Endothelial cell of umbilical vein (primary cell): Measurements from ENCODE around the gene FCF1. TPM values are rescaled to one million over a fixed set of nuclear protein-coding genes. Genes with fewer than 3 reads are reported as not detected.

Source experiments
- BruUV-seq: library from RNA; stranded (reverse); fragments of 400-500 nt; replicated peaks from 2 replicates; lab custom pipeline; 2021; lab: Mats Ljungman, UMichigan
- CTCF ChIA-PET: fragments of 300-600, 350-600 bp; sonication (Branson Sonifier 250); formaldehyde crosslinking; loops from one replicate; lab custom pipeline; 2021; ENCODE audit warnings: antibody characterized with exemption, inconsistent platforms; lab: Charles Lee
- POLR2A ChIA-PET: fragments of 300-600, 350-600 bp; sonication (Branson Sonifier 250); formaldehyde crosslinking; loops from one replicate; lab custom pipeline; 2021; ENCODE audit warnings: antibody characterized with exemption, inconsistent platforms; lab: Charles Lee
- DNase-seq: peaks from one replicate; pipeline ENCODE4 v3.0.0-alpha.2; 2011; ENCODE audit warnings: low read depth, low spot score
- FAIRE-seq: peaks from 2 replicates; lab custom pipeline; 2011; peaks lifted over from hg19 to GRCh38; lab: Jason Lieb, UNC
- H2AFZ ChIP-seq: 2 replicates; pipeline ENCODE4 v1.6.0; 2012; ENCODE audit warnings: low read depth, low read length, control low read depth, inconsistent platforms
- H3K27ac ChIP-seq: 2 replicates; pipeline ENCODE4 v1.5.1; 2011; ENCODE audit warnings: low read depth, mild to moderate bottlenecking, control low read depth, low read length, moderate library complexity; ENCODE audit not compliant: insufficient read depth
- H3K27me3 ChIP-seq, 2 experiments: 2 replicates each; pipeline versions ENCODE4 v1.6.0 to v1.6.1; 2011; ENCODE audit warnings: low read length in 2 of 2, mixed read lengths in 1 of 2; ENCODE audit not compliant: control insufficient read depth in 2 of 2, insufficient read depth in 2 of 2
- H3K36me3 ChIP-seq, 2 experiments: 2 replicates in 1 of 2; 3 replicates in 1 of 2; pipeline ENCODE4 v1.5.1; 2011; ENCODE audit warnings: low read length in 2 of 2, mild to moderate bottlenecking in 1 of 2, moderate library complexity in 1 of 2; ENCODE audit not compliant: control insufficient read depth in 2 of 2, insufficient read depth in 2 of 2; ENCODE audit errors: extremely low read depth in 1 of 2
- H3K4me1 ChIP-seq: 3 replicates; pipeline ENCODE4 v1.5.1; 2011; ENCODE audit warnings: mild to moderate bottlenecking, low read length; ENCODE audit not compliant: control insufficient read depth, insufficient read depth; ENCODE audit errors: extremely low read depth
- H3K4me2 ChIP-seq: 2 replicates; pipeline ENCODE4 v1.6.1; 2011; ENCODE audit warnings: low read length, control low read depth, mixed read lengths; ENCODE audit not compliant: insufficient read depth
- H3K4me3 ChIP-seq, 3 experiments: fragments of 200-600 bp in 1 of 3; sonication (generic), shearing (Covaris generic) in 1 of 3; replicated peaks in 1 of 3; 2 replicates each; pipeline ENCODE4 v1.5.1; 2011 to 2016; ENCODE audit warnings: control low read depth in 3 of 3, low read length in 3 of 3, mild to moderate bottlenecking in 2 of 3, inconsistent platforms in 1 of 3, low read depth in 1 of 3, moderate library complexity in 1 of 3; ENCODE audit not compliant: insufficient read depth in 1 of 3
- H3K79me2 ChIP-seq: 2 replicates; pipeline ENCODE4 v1.6.0; 2012; ENCODE audit warnings: low read length, inconsistent platforms; ENCODE audit not compliant: control insufficient read depth, insufficient read depth
- H3K9ac ChIP-seq: replicated peaks from 2 replicates; pipeline ENCODE3; 2011; ENCODE audit warnings: low read length, control low read depth; ENCODE audit not compliant: insufficient read depth; ENCODE audit errors: extremely low read depth
- H3K9me1 ChIP-seq: replicated peaks from 3 replicates; pipeline ENCODE4 v1.6.0; 2011; ENCODE audit warnings: mild to moderate bottlenecking, low read length; ENCODE audit not compliant: control insufficient read depth, insufficient read depth; ENCODE audit errors: extremely low read depth
- H3K9me3 ChIP-seq: replicated peaks from 2 replicates; pipeline ENCODE4 v1.5.1; 2012; ENCODE audit warnings: low read length, inconsistent platforms; ENCODE audit not compliant: control insufficient read depth, insufficient read depth
- H4K20me1 ChIP-seq: replicated peaks from 2 replicates; pipeline ENCODE3; 2011; ENCODE audit warnings: mild to moderate bottlenecking, low read length; ENCODE audit not compliant: control insufficient read depth, insufficient read depth; ENCODE audit errors: extremely low read depth
- EZH2 ChIP-seq: IDR thresholded peaks from 2 replicates; pipeline ENCODE4 v1.6.1; 2012; ENCODE audit warnings: borderline replicate concordance, low read depth, mild to moderate bottlenecking, moderate library complexity, low read length, inconsistent platforms; ENCODE audit not compliant: severe bottlenecking
- FOS ChIP-seq: IDR thresholded peaks from 2 replicates; pipeline ENCODE4 v1.6.1; 2011; ENCODE audit warnings: mild to moderate bottlenecking, low read length, moderate library complexity, borderline replicate concordance; ENCODE audit not compliant: insufficient read depth
- GATA2 ChIP-seq: IDR thresholded peaks from 2 replicates; pipeline ENCODE4 v1.7.0; 2011; ENCODE audit warnings: low read depth, mild to moderate bottlenecking, moderate library complexity, mixed read lengths, low read length; ENCODE audit not compliant: insufficient read length, insufficient read depth
- JUN ChIP-seq: IDR thresholded peaks from 2 replicates; pipeline ENCODE4 v1.6.1; 2011; ENCODE audit warnings: borderline replicate concordance, low read depth; ENCODE audit not compliant: insufficient read length, insufficient read depth
- MAX ChIP-seq: IDR thresholded peaks from 2 replicates; pipeline ENCODE4 v1.6.1; 2011; ENCODE audit not compliant: insufficient read depth, insufficient read length
- MYC ChIP-seq: IDR thresholded peaks from one replicate; pipeline ENCODE4 v1.6.1; 2011; ENCODE audit warnings: mild to moderate bottlenecking, low read depth, low read length
- POLR2A ChIP-seq: IDR thresholded peaks from 2 replicates; pipeline ENCODE4 v1.6.1; 2012; ENCODE audit warnings: low read depth, mild to moderate bottlenecking, control low read depth, low read length
- POLR2AphosphoS5 ChIP-seq: IDR thresholded peaks from 2 replicates; pipeline ENCODE4 v1.6.1; 2012; ENCODE audit warnings: low read depth, mild to moderate bottlenecking, control low read depth, low read length, moderate library complexity; ENCODE audit not compliant: insufficient read depth
- dilution Hi-C: fragments of 300-500 bp; cut with MboI; formaldehyde crosslinking; loops from one replicate; pipeline ENCODE4 v1.15.0; 2019; ENCODE audit warnings: low sequenced_read_pairs; ENCODE audit not compliant: extremely low pct_ligation_motif_present
- intact Hi-C: fragments of 100-400 bp; cut with micrococcal nuclease; formaldehyde crosslinking; loops from one replicate; pipeline ENCODE4 v1.10.0; 2022
- polyA plus RNA-seq, 4 experiments: library from polyadenylated mRNA; depleted of rRNA in 3 of 4; stranded (reverse) in 3 of 4; unstranded in 1 of 4; fragments of >200 nt; gene quantifications; 2 replicates each; pipeline versions ENCODE4 v1.2.1 to v1.2.3, GENCODE V29; 2011 to 2012; ENCODE audit warnings: missing spikeins in 1 of 4
- total RNA-seq: library from RNA; stranded (reverse); gene quantifications from 2 replicates; pipeline ENCODE4 v1.2.3, GENCODE V29; 2021
- TF ChIP-seq, protein P1 (sequence below), 2 donors: IDR thresholded peaks; 1 replicate in 1 of 2; 2 replicates in 1 of 2; pipeline ENCODE4 v1.5.1; 2011; ENCODE audit warnings: low read length in 2 of 2, mild to moderate bottlenecking in 2 of 2, moderate library complexity in 2 of 2, control low read depth in 1 of 2, inconsistent platforms in 1 of 2, low read depth in 1 of 2; ENCODE audit not compliant: insufficient read depth in 1 of 2; ENCODE audit errors: extremely low read depth in 1 of 2

The FCF1 gene
- total and polyA plus RNA-seq, 2 donors (not counting 3 experiments of a cell fraction or from before 2014, with no cell fraction given), result 26.2 to 58.2 TPM

- no TSS peak for BruUV-seq
- Histone ChIP-seq H3K27ac (no peak overlapping the region), H3K79me2 (peaks cover 75% of the 10 kb centered on the region), H3K4me1 (peaks cover 15% of the 10 kb centered on the region), H3K27me3 (no peaks in the 10 kb centered on the region), H3K36me3 (peaks cover 0 to 2% of the 10 kb centered on the region in 2 experiments), H3K9me3 (no peaks in the 10 kb centered on the region), H3K9ac (no peak overlapping the region), H3K4me2 (no peak overlapping the region), H3K9me1 (no peaks in the 10 kb centered on the region), H4K20me1 (peaks cover 4% of the 10 kb centered on the region), H3K4me3 (no peak overlapping the region), H2AFZ (no peak overlapping the region)
- dilution Hi-C loops (no loop called here), intact Hi-C loops (loop anchor here (5.0 kb wide), 1 partner anchor 82 kb away; no protein-coding TSS in a partner anchor)
- ChIA-PET POLR2A (no interaction called here), CTCF (interaction anchor here (0.9 to 2.7 kb wide), 4 partner anchors 94 to 102 kb away, joined by 3 to 10 read pairs (median 4); partner anchors contain the start of gene LTBP2)
- DNase-seq, result no peak
- no peak for FAIRE-seq
- TF ChIP-seq FOS (no peak), JUN (no peak), POLR2AphosphoS5 (no peak), POLR2A (no peak), GATA2 (no peak), MAX (no peak), EZH2 (no peak), MYC (no peak)
- TF ChIP-seq, protein P1, sequence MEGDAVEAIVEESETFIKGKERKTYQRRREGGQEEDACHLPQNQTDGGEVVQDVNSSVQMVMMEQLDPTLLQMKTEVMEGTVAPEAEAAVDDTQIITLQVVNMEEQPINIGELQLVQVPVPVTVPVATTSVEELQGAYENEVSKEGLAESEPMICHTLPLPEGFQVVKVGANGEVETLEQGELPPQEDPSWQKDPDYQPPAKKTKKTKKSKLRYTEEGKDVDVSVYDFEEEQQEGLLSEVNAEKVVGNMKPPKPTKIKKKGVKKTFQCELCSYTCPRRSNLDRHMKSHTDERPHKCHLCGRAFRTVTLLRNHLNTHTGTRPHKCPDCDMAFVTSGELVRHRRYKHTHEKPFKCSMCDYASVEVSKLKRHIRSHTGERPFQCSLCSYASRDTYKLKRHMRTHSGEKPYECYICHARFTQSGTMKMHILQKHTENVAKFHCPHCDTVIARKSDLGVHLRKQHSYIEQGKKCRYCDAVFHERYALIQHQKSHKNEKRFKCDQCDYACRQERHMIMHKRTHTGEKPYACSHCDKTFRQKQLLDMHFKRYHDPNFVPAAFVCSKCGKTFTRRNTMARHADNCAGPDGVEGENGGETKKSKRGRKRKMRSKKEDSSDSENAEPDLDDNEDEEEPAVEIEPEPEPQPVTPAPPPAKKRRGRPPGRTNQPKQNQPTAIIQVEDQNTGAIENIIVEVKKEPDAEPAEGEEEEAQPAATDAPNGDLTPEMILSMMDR (IDR thresholded peaks at IDR 0.05; ENCODE audit: extremely low read depth in 1 of 2, insufficient read depth in 1 of 2, low read depth in 1 of 2, low read length in 2 of 2), result no peak
Measured at GRCh38 chr14:74710480-74710879, 2.5 kb upstream of the FCF1 start.
